SK-N-SH treated with all-trans-retinoic acid at 6 μM for 48 hours (cell line): ENCODE measurements around the gene MITD1.

ENCODE experiments used
- BACH2 ChIP-seq: fragments of 250-450 bp; sonication (Bioruptor Pico); IDR thresholded peaks from 2 replicates; pipeline ENCODE4 v1.9.0; 2021; ENCODE audit warnings: mild to moderate bottlenecking, borderline replicate concordance
- CSDC2 ChIP-seq: fragments of 250-450 bp; sonication (Bioruptor Pico); IDR thresholded peaks from 2 replicates; pipeline ENCODE4 v1.5.0; 2020; ENCODE audit warnings: mild to moderate bottlenecking, moderate library complexity
- ESRRG ChIP-seq: fragments of 250-450 bp; sonication (Bioruptor Pico); IDR thresholded peaks from 2 replicates; pipeline ENCODE4 v1.6.1; 2021; ENCODE audit warnings: mild to moderate bottlenecking
- GLIS3 ChIP-seq: fragments of 250-450 bp; sonication (Bioruptor Pico); IDR thresholded peaks from 2 replicates; pipeline ENCODE4 v1.5.0; 2020; ENCODE audit warnings: mild to moderate bottlenecking, moderate library complexity
- ISL1 ChIP-seq: fragments of 250-450 bp; sonication (Bioruptor Pico); IDR thresholded peaks from 2 replicates; pipeline ENCODE4 v2.1.2; 2022; ENCODE audit warnings: mild to moderate bottlenecking, moderate library complexity
- OSR1 ChIP-seq: fragments of 250-450 bp; sonication (Bioruptor Pico); IDR thresholded peaks from 2 replicates; pipeline ENCODE4 v1.8.0; 2022; ENCODE audit warnings: moderate library complexity, mild to moderate bottlenecking, inconsistent platforms
- SNAI2 ChIP-seq: fragments of 250-450 bp; sonication (Bioruptor Pico); IDR thresholded peaks from 2 replicates; pipeline ENCODE4 v1.5.0; 2020; ENCODE audit warnings: mild to moderate bottlenecking, moderate library complexity
- TCF4 ChIP-seq: fragments of 250-450 bp; sonication (Bioruptor Pico); IDR thresholded peaks from 2 replicates; pipeline ENCODE4 v1.8.0; 2021; ENCODE audit warnings: mild to moderate bottlenecking, moderate library complexity, borderline replicate concordance
- TOX ChIP-seq: fragments of 250-450 bp; sonication (Bioruptor Pico); IDR thresholded peaks from 2 replicates; pipeline ENCODE4 v1.8.0; 2021; ENCODE audit warnings: mild to moderate bottlenecking, moderate library complexity, borderline replicate concordance
- ZNF565 ChIP-seq: fragments of 450-650 bp; formaldehyde crosslinking; conservative IDR thresholded peaks from 2 replicates; pipeline ENCODE4 v1.5.0; 2020; ENCODE audit warnings: low read depth, mild to moderate bottlenecking, moderate library complexity
- ZNF70 ChIP-seq: fragments of 450-650 bp; formaldehyde crosslinking; IDR thresholded peaks from 2 replicates; pipeline ENCODE4 v1.5.0; 2020; ENCODE audit warnings: mild to moderate bottlenecking, moderate library complexity
- TF ChIP-seq, protein P1 (sequence below): fragments of 250-450 bp; sonication (Bioruptor Pico); IDR thresholded peaks from 2 replicates; pipeline ENCODE4 v1.8.0; 2020; ENCODE audit warnings: mild to moderate bottlenecking, moderate library complexity, borderline replicate concordance
- TF ChIP-seq, protein P2 (sequence below): fragments of 250-450 bp; sonication (Bioruptor Pico); IDR thresholded peaks from 2 replicates; pipeline ENCODE4 v1.5.1; 2020; ENCODE audit warnings: low read depth, mild to moderate bottlenecking, moderate library complexity
- TF ChIP-seq, protein P3 (sequence below): fragments of 250-450 bp; sonication (Bioruptor Pico); IDR thresholded peaks from 2 replicates; pipeline ENCODE4 v1.8.0; 2021; ENCODE audit warnings: low read depth, mild to moderate bottlenecking, moderate library complexity, borderline replicate concordance

DNA sequence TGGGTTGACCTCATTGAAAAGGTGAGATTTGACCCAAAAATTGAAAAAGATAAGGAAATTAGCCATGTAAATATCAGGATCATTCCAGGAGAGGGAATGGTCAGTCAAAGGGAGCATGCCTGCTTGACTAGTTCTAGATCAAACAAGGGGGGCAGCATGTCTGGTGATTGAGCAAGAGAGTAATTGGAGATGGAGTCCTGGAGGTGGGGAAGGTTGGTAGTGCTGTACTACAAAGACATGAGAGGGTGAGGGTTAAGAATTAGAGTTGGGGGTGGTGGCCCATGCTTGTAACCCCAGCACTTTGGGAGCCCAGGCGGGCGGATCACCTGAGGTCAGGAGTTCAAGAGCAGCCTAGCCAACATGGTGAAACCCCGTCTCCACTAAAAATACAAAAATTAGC lies 2.2 kb upstream of the MITD1 start:
- TF ChIP-seq GLIS3 (CRISPR knock-in tag) (no peak), TOX (no peak), ISL1 (CRISPR knock-in tag) (no peak), BACH2 (CRISPR knock-in tag) (no peak), ESRRG (CRISPR knock-in tag) (no peak), OSR1 (CRISPR knock-in tag) (no peak), TCF4 (no peak), CSDC2 (CRISPR knock-in tag) (no peak), ZNF565 (CRISPR knock-in tag) (no peak), SNAI2 (CRISPR knock-in tag) (no peak), ZNF70 (CRISPR knock-in tag) (no peak)
- TF ChIP-seq, protein P1, sequence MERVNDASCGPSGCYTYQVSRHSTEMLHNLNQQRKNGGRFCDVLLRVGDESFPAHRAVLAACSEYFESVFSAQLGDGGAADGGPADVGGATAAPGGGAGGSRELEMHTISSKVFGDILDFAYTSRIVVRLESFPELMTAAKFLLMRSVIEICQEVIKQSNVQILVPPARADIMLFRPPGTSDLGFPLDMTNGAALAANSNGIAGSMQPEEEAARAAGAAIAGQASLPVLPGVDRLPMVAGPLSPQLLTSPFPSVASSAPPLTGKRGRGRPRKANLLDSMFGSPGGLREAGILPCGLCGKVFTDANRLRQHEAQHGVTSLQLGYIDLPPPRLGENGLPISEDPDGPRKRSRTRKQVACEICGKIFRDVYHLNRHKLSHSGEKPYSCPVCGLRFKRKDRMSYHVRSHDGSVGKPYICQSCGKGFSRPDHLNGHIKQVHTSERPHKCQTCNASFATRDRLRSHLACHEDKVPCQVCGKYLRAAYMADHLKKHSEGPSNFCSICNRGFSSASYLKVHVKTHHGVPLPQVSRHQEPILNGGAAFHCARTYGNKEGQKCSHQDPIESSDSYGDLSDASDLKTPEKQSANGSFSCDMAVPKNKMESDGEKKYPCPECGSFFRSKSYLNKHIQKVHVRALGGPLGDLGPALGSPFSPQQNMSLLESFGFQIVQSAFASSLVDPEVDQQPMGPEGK (CRISPR knock-in tag), result no peak
- TF ChIP-seq, protein P2, sequence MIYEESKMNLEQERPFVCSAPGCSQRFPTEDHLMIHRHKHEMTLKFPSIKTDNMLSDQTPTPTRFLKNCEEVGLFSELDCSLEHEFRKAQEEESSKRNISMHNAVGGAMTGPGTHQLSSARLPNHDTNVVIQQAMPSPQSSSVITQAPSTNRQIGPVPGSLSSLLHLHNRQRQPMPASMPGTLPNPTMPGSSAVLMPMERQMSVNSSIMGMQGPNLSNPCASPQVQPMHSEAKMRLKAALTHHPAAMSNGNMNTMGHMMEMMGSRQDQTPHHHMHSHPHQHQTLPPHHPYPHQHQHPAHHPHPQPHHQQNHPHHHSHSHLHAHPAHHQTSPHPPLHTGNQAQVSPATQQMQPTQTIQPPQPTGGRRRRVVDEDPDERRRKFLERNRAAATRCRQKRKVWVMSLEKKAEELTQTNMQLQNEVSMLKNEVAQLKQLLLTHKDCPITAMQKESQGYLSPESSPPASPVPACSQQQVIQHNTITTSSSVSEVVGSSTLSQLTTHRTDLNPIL, result no peak
- TF ChIP-seq, protein P3, sequence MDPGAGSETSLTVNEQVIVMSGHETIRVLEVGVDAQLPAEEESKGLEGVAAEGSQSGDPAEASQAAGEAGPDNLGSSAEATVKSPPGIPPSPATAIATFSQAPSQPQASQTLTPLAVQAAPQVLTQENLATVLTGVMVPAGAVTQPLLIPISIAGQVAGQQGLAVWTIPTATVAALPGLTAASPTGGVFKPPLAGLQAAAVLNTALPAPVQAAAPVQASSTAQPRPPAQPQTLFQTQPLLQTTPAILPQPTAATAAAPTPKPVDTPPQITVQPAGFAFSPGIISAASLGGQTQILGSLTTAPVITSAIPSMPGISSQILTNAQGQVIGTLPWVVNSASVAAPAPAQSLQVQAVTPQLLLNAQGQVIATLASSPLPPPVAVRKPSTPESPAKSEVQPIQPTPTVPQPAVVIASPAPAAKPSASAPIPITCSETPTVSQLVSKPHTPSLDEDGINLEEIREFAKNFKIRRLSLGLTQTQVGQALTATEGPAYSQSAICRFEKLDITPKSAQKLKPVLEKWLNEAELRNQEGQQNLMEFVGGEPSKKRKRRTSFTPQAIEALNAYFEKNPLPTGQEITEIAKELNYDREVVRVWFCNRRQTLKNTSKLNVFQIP (CRISPR knock-in tag), result no peak
